Hepatic stellate cell (primary cell): ENCODE measurements around the gene BLTP3B.
A peak's percentile ranks its signal among the peaks of the same experiment; 100 is the strongest.

Source experiments
- DNase-seq: peaks from one replicate; pipeline ENCODE4 v3.0.0; 2011; ENCODE audit warnings: low spot score

Gene BLTP3B

DNA sequence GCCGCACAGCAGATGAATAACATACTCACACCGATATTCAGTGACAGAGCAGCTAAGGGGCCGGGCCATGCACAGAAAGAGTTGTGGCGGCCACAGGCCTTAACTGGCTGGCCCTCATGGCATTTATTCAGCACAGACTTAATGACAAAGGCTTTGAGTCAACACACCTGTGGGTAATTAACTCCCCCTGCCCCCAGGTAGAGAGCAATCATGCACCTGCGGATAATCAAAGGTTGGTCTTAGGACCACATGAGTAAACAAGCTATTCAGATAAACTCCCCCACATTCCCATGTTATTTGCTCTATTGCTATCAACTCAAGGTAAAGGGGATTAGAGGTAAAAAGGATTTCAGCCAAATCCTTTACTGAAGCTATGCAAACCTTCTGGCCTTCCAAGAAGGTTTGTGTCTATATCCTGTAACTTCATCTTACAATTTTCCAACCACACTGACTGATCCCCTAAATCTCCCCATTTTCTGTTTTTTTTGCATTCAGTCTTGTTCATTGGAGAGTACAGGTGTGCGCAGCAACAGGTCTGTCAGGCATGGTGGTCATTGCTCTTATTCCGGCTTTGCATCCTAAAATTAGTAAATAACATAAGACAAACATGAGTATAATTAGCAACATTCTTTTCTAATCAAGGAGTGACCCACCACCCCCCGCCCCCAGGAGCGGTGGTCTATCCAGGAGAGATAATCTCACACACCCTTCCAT lies 16.9 kb upstream of the BLTP3B start:
- DNase-seq, result no peak

DNA sequence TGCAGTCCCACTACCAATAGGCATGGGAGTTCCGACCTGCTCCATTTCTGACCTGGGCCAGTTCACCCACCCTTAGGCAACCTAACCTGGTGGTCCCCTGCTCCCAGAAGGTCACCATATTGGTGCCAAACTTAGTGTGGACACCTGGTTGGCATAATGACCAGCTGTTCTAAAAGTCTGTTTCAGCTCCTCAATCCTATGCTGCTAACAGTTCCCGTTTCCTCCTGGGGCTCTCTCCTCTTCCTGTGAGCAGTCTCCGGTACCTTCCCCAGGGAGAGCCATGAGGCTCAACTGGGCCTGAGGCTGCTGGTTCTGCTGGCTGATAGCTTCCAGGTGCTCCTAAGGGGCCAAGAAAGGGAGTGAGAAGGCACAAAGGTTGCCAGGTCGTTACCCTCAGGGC lies 15.9 kb upstream of the BLTP3B start:
- no peak for DNase-seq

DNA sequence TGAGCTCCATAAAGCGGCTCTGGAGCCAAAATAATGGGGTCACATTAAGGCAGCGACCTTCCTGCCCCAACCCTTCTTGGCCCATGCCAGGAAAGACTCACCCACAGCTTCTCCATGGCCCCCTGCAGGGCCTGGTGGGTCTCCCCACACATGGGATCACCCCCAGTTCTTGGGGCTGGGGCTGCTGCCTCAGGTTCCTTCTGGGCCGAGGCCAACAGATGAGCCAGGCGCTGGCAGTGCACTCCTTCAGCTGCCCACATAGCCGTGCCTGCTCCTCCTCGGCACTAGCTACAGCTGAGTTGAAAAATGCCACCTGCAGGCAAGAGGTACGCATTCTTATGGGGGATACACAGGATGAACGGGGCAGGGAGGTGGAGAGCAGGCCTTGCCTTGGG lies 14.8 kb upstream of the BLTP3B start:
- no peak for DNase-seq

DNA sequence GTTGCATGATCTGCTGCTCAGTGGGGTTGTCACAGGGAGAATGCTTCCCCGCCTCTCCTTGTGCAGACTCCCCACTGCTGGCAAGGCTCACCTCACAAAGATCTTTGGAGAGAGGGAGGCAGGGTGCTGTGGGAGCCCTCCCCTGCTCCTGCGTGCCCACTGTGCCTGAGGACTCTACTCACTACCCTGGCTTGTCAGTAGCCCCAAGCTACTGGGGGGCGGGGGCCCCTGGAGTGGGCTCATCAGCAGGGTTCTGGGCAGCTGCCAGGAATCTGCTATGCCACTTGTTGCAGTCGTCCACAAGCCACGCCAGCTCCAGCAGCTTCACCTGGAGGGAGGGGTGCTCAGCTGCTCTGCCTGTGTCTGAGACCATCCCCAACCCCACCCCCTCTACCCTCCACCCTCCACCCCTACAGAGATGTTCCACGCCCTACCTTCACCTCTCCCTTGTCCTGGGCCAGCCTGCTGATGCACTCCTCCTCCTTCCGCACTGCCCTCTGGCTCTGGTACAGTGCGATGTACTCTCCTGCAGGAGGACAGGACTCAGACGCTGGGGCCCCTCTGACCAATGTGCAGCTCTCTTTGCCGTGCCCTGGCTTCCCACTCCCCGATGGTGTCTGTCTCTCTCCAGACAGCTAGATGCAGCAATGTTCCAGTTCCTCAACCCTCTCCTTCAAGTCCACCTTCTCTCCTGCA lies 14.2 kb upstream of the BLTP3B start:
- DNase-seq, result no peak

DNA sequence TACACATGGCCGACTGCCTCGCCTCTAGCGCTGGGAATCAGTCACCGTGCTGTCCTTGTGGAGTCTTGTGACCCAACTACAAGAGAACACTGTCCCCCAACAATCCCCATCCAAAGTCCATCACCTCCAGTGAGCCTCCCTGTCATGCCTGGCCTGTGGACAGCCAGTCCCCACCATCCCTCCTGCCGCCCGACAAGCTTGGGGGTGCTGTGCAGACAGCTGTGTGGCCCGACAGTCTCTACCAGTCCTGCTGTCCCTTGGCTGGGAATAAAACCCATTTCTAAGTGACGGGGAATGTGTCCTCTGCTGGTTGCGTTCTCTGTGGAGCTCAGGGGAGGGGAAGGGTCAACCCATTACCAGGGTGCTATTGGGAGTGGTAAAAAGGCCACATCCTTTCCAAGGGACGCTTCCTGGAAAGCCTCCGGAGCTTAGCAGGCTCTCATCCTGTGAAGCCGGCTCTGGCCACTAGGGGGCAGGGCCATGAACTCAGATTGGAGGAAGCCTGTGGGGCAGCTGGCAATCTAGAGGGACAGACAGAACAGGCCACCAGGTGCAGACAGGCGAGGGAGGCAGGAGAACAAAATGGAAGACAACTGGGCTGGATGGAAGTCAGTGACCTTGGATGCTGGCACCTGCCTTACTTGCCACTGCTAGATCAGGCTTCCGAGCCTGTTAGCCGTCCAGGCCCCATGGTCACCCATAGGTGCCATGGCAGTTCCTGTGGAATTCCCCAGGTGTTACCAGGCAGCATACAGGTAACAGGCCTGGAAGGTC lies 12.0 kb upstream of the BLTP3B start:
- peak; percentile 78 for DNase-seq

DNA sequence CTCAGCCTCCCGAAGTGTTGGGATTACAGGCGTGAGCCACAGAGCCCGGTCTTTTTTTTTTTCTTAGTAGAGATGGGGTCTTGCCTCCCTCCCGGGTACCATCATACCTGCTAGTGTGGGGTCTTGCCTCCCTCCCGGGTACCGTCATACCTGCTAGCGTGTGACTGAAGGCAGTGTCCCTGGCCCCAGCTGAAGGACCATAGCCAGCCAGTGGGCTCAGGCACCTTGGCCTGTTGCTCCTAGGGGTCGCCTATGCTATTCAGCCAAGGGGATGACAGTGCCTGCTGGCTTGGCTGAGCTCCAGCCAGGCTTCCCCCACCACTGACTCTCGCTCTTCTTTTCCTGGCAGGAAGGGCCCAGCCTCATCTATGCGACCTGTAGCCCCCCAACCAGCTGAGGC lies 10.5 kb upstream of the BLTP3B start:
- no peak for DNase-seq

DNA sequence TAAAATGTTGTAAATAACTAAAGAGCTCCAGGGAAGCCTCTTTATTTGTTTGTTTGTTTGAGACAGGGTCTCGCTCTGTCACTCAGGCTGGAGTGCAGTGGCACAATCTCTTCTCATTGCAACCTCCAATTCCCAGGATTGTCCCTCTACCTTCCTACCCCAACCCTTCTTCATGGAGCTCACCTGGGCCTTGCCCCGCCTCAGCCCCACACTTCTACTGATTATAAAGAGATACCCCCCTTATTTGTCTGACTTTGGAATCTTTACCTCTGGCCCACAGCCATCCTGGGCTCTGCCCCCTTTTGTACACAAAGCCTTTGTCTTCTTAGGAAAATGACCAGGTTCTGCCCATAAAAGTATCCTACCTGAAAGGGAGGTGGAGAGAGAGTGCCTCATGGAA lies 9.1 kb upstream of the BLTP3B start:
- DNase-seq, result no peak

DNA sequence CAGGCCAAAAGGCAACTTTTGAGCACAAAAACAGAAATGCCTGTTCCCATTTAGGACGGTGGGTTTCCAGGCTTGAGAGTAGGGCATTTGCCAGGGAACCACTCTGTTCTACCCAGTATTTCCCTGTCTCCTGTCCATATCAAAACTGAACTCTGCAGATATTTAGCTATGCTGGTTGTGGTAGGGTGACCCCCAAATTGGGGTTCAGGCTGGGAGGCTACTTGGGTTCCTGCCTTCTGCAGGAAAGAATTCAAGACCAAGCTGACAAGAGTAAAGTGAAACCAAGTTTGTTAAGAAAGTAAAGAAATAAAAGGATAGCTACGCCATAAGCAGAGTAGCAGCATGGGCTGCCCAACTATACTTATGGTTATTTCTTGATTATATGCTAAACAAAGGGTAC lies 3.6 kb upstream of the BLTP3B start:
- DNase-seq, result no peak

DNA sequence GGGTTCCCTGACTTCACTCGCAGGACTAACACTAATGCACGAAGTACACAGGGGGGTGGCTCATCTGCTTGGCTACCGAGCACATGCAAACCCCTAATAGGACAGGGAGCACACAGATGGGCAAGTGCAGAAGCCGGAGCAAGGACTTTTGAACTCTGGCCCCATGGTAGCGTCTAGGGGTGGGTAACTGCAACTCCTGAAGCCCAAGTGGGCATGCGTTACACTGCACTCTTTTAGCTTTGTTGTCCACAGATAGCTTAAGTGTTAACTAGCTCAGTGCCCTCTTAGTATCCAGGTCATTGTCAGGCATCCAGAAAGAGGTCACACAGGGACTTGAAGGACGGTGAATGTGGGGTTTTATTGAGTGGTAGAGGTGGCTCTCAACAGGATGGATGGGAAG lies 3.0 kb upstream of the BLTP3B start:
- DNase-seq, result no peak

DNA sequence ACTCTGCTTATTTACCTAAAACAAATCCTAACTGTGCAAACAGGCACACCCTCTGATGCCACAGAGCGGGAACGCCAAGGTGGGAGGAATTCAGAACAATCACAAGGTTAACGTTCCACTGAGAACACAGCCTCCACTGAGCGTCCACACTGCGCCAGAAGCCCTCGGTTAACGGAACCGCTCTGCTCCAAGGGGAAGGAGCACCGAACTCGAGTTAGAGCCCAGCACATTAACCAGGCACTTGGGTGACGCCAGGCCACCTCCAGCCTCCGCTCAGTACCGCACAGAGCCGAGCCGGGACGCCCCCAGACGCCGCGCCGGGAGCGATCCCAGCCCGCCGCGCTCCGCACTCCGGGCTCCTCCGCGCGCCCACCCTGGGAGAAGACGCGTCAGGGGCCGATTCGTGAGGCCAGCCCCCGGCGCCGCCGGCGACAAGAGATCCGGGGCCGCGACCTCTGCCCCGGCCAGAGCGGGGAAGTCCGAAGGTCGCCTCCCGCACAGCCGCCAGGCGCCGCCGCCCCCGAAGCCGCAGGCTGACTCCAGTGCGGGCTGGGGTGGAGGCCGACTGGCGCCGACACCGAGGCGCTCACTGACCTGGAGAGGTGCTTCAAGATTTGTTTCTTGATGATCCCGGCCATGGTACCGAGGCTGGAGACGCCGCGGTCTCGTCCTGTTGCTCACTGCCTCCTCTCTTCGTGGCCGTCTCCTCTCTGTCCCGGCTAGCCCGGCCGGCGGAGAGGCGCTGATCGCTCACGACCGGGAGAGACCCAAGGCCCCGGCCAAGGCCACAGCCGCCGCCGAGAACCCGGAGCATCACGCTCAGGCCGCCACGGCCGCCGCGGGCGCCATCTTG lies 450 bp downstream of the BLTP3B start:
- DNase-seq, result peak; percentile 15

DNA sequence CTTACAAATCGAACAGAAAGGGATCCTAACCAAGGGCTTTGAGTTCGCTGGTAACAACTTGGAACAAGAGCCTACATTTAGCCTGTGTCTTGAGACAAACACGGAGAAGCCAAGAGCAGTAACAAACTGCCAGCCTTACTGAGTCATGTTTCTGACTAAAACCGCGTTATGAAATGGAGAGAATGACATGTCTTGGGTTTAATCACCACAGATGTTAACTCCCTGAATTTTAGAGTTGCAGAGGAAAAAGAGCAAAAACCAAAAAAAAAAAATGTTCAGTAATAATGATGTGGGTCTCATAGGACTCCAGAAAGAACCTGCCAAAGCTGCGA lies 1.0 kb downstream of the BLTP3B start:
- DNase-seq, result peak; percentile 55

DNA sequence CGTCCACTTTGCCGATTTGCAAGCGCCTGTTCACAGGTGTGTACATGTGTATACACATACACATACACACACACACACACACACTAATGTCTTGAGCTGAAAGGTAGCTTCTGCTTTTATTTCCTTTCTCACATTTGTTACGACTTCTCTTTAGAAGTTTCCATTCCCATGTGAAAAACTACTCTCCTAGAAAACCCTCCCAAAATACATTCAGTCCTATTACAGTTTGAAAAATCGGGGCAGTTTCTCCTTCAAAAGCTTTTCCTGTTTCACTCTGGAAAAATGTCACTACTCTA lies 3.9 kb downstream of the BLTP3B start:
- DNase-seq, result no peak

DNA sequence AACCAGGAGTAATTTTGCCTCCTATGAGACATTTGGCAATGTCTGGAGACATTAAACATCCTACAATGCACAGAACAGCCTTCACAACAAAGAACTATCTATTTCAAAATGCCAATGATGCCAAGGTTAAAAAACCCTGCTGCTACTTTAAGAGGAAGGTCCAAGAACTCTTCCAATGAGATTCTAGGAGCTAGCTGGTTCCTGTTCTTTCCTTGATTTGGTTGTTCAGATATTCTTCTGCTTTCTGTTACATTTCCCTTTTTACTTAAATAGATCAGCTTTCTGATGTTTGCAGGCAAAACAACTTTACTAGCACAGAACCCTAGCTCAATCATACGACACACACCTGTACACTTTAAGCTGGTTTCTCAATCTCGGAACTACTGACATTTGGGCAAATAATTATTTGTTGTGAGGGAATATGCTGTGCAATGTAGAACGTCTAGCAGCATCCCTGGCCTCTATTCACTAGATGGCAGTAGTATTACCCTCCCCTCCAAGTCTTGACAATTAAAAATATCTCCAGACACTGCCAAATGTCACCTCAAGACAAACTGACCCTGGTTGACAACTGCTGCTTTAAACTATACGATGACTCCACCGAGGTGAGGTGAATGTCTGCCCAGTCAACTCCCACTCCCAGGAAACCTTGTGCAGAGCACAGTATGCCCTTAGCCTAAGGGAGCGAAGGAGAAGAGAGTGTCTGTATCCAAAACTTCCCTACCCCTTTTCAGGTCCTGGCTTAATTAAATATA lies 4.4 kb downstream of the BLTP3B start:
- DNase-seq, result no peak

DNA sequence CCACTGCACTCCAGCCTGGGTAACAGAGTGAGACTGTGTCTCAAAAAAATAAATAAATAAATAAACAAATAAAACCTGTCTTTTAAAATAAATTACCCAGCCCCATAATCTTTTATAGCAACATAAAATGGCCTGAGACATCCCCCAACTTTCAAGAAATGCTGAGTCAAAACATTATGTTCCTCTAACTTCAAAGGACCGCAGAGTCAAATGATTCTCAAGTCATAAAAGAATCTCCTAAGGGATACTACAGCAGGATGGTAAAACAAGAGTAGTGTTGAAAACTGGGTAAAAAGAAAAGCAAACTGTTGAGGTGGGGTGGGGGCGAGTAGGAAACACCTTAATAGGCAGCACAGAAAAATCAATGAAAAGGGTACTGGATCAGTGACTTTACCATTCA lies 9.5 kb downstream of the BLTP3B start:
- DNase-seq, result no peak

DNA sequence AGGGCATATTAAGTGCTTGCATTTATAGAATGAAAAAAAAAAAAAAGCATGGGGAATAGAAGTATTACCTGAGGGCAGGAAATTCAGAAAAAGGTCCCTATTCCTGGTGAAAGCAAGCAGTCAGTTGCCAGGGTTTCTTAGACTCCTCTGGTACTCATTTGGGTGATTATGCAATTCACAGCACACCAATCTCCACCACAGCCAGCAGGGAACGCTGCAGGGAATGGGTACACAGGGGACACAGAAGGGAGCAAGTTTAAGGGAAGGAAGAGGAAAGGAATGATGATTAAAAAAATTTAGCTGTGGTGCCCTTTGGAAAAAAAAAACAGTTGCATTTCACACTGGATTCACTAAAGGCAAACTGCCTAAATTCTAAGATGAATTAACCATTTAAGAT lies 14.2 kb downstream of the BLTP3B start:
- peak; percentile 26 for DNase-seq

DNA sequence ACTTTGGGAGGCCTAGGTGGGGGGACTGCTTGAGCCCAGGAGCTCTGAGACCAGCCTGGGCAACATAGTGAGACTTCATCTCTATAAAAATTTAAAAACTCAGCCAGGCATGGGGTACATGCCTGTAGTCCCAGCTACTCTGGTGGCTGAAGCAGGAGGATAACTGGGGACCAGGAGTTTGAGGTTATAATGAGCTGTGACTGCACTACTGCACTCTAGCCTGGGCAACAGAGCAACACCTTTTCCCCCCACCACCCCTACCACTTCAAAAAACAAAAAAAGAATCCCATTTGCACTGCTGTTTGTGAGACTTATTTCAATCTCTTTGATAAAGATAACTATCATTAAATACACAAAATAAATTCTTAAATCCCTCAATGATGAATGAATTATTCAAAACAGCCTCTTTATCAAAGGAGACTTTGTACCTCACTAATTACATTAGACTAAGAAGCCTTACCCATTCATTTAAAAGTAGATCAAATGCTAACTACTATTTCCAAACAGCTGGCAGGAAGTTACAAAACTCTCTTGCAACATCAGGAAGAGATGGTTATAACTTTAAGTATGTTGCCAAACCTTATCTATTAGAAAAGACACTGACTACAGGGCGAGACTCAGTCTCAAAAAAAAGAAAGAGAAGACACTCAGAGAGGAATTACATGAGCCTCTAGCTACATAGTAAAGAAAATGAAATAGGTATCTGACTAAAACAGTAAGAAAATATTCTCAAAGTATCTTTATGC lies 14.7 kb downstream of the BLTP3B start:
- DNase-seq, result peak; percentile 7

DNA sequence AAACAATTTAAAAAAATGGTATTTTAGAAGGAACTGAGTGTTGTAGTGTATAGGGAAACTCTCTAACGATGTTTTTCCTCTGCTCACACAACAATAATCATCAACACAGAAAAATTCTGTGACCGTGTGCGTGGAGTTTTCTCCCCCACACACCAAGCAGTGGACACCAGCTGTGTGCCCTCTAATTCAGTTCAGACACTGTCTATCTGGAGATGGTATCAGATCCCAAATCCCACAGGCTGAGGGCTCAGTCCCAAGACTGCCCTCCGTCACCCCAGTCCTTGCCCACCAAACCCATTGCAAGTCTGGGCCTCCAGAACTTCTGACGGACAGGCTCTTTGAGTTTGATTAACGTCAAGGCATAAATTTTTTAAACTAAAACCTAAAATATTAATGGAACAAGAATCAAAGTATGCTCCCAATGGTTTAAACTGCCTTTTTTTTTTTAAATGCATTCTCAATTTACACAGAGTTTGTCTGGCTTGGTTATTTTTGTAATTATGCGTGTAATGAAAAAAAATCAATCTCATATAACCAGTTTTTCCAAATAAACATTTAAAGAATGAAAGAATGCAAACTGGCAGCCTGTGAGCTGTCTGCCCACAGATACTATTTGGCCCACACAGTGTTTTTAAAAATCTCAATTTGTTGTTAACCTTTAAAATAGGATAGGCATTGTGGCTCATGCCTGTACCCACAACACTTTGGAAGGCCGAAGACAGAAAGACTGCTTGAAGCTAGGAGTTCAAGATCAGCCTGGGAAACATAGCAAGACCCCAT lies 19.2 kb downstream of the BLTP3B start:
- no peak for DNase-seq

DNA sequence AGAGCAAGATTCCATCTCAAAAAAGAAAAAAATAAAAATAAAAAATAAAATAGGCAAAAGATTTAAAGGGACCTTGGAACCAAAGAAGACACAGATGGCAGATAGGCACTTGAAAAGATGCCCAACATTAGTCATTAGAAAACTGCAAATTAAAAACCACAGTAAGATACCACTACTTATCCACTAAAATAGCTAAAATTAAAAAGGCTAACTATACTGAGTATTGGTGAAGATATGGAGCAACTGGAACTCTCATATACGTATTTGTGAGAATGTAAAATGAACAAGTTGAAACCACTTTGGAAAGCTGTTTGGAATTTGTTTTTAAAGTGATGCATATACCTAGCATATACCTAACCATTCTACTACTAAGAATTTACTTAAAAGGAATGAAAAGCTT lies 22.3 kb downstream of the BLTP3B start:
- DNase-seq, result no peak

DNA sequence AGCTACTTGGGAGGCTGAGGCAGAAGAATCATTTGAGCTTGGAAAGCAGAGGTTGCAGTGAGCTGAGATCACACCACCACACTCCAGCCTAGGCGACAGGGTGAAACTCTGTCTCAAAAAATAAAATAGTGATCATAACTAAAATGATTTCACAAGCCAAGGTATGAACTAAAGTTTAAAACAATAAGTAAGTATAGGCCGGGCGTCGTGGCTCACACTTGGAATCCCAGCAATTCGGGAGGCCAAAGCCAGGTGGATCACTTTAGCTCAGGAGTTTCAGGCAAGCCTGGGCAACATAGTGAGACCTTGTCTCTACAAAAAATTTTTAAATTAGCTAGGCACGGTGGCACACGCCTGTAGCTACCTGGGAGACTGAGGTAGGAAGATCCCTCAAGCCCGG lies 27.4 kb downstream of the BLTP3B start:
- DNase-seq, result no peak

DNA sequence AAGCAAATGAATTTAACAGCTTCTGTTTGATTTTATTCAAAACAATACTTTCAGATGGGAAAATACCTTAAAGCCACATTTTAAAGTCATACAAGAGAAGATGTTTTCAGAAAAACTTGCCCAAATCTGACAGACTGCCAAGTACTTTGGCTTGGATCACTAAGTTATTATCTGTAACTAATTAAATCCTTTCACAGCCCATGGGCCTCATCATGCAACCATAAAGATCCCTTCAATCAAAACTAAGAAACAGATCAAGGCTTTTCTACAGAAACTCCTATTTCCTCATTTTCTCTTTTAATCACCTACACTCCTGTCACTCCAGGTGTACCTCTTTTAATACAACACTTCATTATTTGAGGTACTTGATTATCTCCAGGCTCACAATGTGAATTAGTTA lies 28.1 kb downstream of the BLTP3B start:
- DNase-seq, result no peak
